HG02943 (cell line): ENCODE results near the gene SCRN2.

Experiments
- ATAC-seq: cut with Tn5 transposase; IDR thresholded peaks from one replicate; pipeline ENCODE4 v1.9.1; 2021; ENCODE audit warnings: mild to moderate bottlenecking, low read depth, moderate library complexity; ENCODE audit not compliant: unreplicated experiment

SCRN2 gene

DNA sequence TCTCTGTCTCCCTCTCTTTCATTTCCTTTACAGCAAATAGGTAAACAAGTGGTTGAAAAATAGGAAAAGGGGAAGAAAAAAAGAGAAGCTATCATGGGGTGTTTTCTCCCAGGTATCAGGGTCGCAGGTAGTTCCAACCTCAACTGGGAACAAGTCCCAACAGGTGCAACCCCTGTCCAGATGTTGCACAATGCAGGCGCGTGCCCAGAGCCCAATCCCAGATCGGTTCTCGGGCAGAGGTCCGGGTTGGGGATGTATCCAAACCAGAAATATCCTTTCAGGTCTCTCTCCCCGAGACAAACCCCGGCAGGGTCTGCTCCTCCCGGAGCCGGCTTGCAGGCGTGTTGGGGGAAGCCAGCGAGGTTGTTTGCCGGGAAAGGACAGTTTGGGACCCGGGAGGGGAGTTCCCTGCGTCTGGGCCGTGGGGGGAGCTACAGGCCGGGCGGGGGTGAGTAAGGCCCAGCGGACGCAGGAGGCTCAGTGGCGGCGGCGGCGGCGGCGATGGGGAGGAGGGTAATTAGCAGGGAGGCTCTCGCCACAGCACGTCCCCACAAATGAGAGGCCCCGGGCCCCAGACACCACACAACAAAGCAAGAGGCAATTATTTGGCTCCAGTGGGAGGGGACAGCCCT lies 31.1 kb upstream of the SCRN2 start:
- no peak for ATAC-seq

GRCh38 chr17:47871048-47871447 lies 30.0 kb upstream of the SCRN2 start:
- ATAC-seq, result no peak

GRCh38 chr17:47870056-47870455 lies 29.0 kb upstream of the SCRN2 start:
- no peak for ATAC-seq

GRCh38 chr17:47869114-47869513 lies 28.0 kb upstream of the SCRN2 start:
- ATAC-seq, result no peak

GRCh38 chr17:47867813-47868533 lies 26.9 kb upstream of the SCRN2 start:
- no peak for ATAC-seq

DNA sequence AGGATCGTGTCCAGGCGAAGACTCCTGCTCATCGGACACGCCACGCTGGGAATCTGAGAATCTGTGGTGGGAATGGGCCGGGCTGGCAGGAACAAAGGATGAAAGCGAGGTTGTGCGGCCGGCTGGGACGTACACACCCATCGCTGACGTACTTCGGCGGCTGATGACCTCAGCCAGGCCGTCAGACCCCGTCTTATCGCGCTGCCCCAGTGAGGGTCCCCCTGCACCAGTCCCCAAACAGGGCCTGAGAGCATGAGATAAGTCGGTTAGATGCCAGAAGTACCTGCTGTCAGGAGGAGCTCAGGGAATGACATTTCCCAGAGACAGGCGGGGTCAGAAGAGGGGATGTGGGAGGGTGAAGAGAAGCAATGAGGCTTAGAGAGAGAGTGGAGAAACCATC lies 25.9 kb upstream of the SCRN2 start:
- no peak for ATAC-seq

GRCh38 chr17:47864791-47865216 lies 23.7 kb upstream of the SCRN2 start:
- ATAC-seq, result no peak

GRCh38 chr17:47862621-47863440 lies 21.8 kb upstream of the SCRN2 start:
- no peak for ATAC-seq

DNA sequence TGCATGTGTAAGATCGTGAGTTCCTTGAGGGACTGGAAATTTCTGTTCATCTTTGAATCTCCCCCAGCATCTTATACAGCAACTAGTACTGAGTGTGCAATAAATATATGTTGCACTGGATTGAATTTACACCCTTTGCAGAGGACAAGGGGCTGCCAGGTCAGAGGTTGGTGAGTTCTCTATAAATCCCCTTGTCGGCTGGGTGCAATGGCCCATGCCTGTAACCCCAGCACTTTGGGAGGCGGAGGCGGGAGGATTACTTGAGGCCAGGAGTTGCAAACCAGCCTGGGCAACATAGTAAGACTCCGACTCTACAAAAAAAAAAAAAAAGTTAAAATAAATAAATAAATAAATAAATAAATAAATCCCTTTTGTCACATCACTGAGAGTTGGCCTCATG lies 19.3 kb upstream of the SCRN2 start:
- ATAC-seq, result no peak

- ATAC-seq, result no peak
These were observed 16.7 kb upstream of the SCRN2 start for GRCh38 chr17:47857551-47858455.

- ATAC-seq, result no peak
These were observed 15.8 kb upstream of the SCRN2 start for GRCh38 chr17:47856830-47857229.

GRCh38 chr17:47855737-47856136 lies 14.7 kb upstream of the SCRN2 start:
- no peak for ATAC-seq

GRCh38 chr17:47853616-47854015 lies 12.5 kb upstream of the SCRN2 start:
- ATAC-seq, result no peak

DNA sequence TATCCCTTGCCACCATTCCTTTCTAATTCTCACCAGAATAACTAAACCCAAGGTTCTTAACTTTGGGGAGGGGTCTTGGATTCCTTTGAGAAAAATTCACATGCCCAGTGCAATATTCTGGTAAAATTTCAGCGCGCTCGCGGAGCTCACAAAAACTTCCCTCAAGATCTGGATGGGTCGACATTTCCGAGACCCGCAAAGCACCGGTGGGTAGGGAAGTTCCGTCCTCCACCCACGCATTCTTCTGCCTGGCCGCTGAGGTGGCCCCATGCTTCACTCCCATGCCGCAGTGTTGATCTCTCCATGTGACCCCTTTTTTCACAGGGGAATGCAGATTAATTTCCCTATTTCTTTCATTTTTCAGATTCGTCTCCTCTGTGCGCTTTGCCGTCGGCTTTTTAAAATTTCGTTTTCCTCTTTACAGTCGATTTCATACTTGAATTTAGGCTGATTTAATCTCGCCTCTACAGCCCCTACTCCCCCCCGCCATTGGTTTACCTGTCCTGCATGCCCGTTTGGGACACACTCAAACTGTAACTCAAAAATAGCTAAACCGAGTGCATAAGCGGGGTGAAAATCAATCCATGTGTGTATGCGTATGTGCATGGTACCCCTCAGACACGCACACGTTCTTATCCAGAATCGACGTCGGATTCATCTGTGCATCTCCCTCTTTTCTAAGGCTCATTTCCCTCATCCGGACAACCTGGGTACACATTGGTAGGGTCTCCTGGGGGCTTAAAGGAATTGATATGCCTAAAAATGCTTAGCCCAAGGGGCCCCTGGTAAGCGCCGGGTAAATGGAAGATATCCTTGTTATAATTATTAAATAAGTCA lies 11.3 kb upstream of the SCRN2 start:
- no peak for ATAC-seq

DNA sequence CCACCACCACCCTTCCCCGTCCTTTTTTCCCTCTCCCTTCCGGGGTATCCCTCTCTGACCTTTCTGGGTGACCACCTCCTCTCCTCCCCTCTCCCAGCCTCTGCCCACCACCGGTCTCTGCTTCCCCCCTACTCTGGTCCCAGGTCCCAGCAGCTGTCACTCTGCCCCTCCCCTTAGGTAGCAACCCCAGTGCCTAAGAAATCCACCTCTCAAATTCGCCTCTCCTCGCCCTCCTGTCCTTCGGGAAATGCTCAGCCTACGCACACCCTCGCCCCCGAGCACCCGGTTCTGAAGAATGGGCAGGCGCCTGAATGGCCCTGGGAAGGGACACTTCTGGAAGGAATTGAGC lies 10.7 kb upstream of the SCRN2 start:
- ATAC-seq, result no peak

GRCh38 chr17:47850692-47851573 lies 9.9 kb upstream of the SCRN2 start, which contains the start of gene SP6:
Gene SP6 (minus strand): TSS chr17:47851163. CDS start chr17:47848429, 2,734 bp downstream.
- no peak for ATAC-seq

- no peak for ATAC-seq
These were observed 9.3 kb upstream of the SCRN2 start for GRCh38 chr17:47850373-47850691.

DNA sequence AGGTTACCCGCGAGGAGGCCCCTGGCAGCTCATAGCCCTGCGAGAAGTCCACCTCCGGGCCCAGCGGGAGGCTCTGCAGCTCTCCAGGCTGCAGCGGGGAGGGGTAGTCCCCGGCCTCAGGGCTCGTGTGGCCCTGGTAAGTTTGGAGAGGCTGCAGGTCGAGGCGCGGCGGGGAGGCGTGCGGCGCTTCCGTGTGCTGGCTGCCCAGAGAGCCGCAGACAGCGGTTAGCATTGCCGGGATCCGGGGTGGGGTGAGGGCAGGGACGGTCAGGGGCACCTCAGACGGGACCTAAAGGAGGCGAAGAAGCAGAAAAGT lies 7.1 kb upstream of the SCRN2 start:
- ATAC-seq, result no peak
